NB4 (cell line): Measurements from ENCODE around the gene LDLRAD4.

Experiments used
- MYC ChIP-seq: IDR thresholded peaks from 2 replicates; pipeline ENCODE4 v1.6.1; 2011; ENCODE audit warnings: low read depth, low read length
- POLR2A ChIP-seq: IDR thresholded peaks from 2 replicates; pipeline ENCODE4 v1.6.1; 2011; ENCODE audit warnings: mild to moderate bottlenecking; ENCODE audit not compliant: insufficient read length; ENCODE audit errors: extremely low read depth
- TF ChIP-seq, protein P1 (sequence below): IDR thresholded peaks from one replicate; pipeline ENCODE4 v1.5.1; 2012; ENCODE audit warnings: low read depth, low read length
- TF ChIP-seq, protein P2 (sequence below): IDR thresholded peaks from 2 replicates; pipeline ENCODE4 v1.6.1; 2011; ENCODE audit warnings: low read depth, low read length

DNA sequence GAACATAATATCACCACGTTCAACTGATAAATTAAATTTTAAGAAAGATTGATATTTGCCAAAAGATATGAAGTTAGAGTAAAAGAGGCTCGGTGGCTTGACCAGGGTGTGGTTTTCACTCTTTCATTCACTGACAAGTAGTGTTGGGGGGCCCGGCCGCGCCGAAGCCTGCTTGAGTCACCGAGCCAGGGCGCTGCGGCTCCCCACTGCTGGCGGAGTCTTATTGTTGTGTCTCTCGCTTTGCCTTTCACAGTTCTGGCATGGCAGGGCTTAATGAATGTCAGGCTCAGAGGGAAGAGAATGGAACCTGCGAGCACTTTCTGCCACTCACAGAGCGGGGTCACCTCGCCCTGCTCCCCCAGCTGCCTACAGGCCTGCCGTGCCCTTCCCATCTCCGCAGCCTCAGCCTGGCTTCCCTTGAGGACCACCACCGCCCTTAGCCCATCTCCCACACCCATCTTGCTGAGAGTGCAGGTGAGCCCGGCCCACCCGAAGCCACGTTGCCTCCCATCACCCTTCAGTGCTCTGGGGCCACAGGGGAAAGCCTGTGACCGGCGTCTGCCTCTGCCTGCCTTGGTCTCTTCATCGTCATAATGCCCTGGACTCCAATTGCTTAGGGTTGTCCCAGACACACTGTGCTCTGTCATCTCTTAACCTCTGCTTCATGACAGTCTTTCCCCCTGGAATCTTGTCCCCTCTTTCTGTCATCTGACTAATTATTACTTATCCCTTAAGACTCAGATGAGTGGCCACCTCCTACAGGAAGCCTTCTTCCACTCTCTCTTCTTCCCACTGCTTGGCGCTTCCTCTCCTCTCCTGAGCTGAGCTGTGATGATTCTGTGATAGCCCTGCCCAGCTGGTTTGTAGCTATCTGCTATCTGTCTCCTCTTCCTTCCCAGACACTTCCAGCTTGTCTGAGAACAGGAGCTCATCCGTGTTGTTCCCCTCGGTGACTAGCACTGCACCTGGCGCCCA, 365.3 kb downstream of the LDLRAD4 start:
- TF ChIP-seq, protein P1, sequence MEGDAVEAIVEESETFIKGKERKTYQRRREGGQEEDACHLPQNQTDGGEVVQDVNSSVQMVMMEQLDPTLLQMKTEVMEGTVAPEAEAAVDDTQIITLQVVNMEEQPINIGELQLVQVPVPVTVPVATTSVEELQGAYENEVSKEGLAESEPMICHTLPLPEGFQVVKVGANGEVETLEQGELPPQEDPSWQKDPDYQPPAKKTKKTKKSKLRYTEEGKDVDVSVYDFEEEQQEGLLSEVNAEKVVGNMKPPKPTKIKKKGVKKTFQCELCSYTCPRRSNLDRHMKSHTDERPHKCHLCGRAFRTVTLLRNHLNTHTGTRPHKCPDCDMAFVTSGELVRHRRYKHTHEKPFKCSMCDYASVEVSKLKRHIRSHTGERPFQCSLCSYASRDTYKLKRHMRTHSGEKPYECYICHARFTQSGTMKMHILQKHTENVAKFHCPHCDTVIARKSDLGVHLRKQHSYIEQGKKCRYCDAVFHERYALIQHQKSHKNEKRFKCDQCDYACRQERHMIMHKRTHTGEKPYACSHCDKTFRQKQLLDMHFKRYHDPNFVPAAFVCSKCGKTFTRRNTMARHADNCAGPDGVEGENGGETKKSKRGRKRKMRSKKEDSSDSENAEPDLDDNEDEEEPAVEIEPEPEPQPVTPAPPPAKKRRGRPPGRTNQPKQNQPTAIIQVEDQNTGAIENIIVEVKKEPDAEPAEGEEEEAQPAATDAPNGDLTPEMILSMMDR, result no peak
- TF ChIP-seq, protein P2, sequence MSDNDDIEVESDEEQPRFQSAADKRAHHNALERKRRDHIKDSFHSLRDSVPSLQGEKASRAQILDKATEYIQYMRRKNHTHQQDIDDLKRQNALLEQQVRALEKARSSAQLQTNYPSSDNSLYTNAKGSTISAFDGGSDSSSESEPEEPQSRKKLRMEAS, result no peak
- no peak for TF ChIP-seq MYC
- TF ChIP-seq POLR2A, result no peak
